Measurements from ENCODE around the gene ARPC2. TPM values are rescaled to one million over a fixed set of nuclear protein-coding genes. Genes with fewer than 3 reads are reported as not detected.

The ARPC2 gene
- polyA plus RNA-seq, 1 donor (not counting 4 experiments of a cell fraction or from before 2014, with no cell fraction given): 1,121 TPM

GRCh38 chr2:218244204-218244603, 27.2 kb downstream of the ARPC2 start:
- H3K27ac ChIP-seq (ENCODE audit: control insufficient read depth, insufficient read depth, low read length): no peak overlapping the region
- H3K4me1 ChIP-seq (ENCODE audit: control insufficient read depth, extremely low read depth, insufficient read depth, low read length): no peaks in the 10 kb centered on the region
- no peak overlapping the region for H3K4me3 ChIP-seq (ENCODE audit: control insufficient read depth in 2 of 3, extremely low read depth in 1 of 3, insufficient read depth in 2 of 3, low read depth in 1 of 3, low read length in 3 of 3)
- DNase-seq (ENCODE audit: low read depth, low spot score) (no peak), FAIRE-seq (no peak)
- H2AFZ ChIP-seq (ENCODE audit: control insufficient read depth, low read length): no peak overlapping the region
- TF ChIP-seq EZH2 (IDR thresholded peaks at IDR 0.05; ENCODE audit: low read length): no peak
- TF ChIP-seq, protein P1, sequence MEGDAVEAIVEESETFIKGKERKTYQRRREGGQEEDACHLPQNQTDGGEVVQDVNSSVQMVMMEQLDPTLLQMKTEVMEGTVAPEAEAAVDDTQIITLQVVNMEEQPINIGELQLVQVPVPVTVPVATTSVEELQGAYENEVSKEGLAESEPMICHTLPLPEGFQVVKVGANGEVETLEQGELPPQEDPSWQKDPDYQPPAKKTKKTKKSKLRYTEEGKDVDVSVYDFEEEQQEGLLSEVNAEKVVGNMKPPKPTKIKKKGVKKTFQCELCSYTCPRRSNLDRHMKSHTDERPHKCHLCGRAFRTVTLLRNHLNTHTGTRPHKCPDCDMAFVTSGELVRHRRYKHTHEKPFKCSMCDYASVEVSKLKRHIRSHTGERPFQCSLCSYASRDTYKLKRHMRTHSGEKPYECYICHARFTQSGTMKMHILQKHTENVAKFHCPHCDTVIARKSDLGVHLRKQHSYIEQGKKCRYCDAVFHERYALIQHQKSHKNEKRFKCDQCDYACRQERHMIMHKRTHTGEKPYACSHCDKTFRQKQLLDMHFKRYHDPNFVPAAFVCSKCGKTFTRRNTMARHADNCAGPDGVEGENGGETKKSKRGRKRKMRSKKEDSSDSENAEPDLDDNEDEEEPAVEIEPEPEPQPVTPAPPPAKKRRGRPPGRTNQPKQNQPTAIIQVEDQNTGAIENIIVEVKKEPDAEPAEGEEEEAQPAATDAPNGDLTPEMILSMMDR (optimal IDR thresholded peaks at IDR 0.05 in 1 of 3, IDR thresholded peaks at IDR 0.05 in 1 of 3, conservative IDR thresholded peaks at IDR 0.05 in 1 of 3; ENCODE audit: extremely low read depth in 1 of 3, insufficient read depth in 2 of 3, low read length in 3 of 3): no peak
- peaks cover 40 to 61% of the 10 kb centered on the region in 2 experiments for H3K36me3 ChIP-seq (ENCODE audit: control insufficient read depth in 2 of 2, extremely low read depth in 1 of 2, insufficient read depth in 2 of 2, low read length in 2 of 2)
- H3K79me2 ChIP-seq (ENCODE audit: control insufficient read depth, insufficient read depth, low read length): peaks cover 41% of the 10 kb centered on the region
- dilution Hi-C loops (cut with MboI; ENCODE audit: extremely low pct_ligation_motif_present, low sequenced_read_pairs): no loop called here
- H3K9me1 ChIP-seq (ENCODE audit: control insufficient read depth, extremely low read depth, insufficient read depth, low read length): no peaks in the 10 kb centered on the region
- H3K9ac ChIP-seq (ENCODE audit: control insufficient read depth, extremely low read depth, insufficient read depth, low read length): no peak overlapping the region
- H3K9me3 ChIP-seq (ENCODE audit: control insufficient read depth, low read depth, low read length): no peaks in the 10 kb centered on the region
- H4K20me1 ChIP-seq (ENCODE audit: control insufficient read depth, extremely low read depth, insufficient read depth, low read length): peaks cover 6% of the 10 kb centered on the region
- H3K27me3 ChIP-seq (ENCODE audit: control insufficient read depth, extremely low read depth, insufficient read depth, low read length): no peaks in the 10 kb centered on the region
- H3K4me2 ChIP-seq (ENCODE audit: control insufficient read depth, extremely low read depth, insufficient read depth, low read depth, low read length): no peak overlapping the region

GRCh38 chr2:218244665-218245064, 27.7 kb downstream of the ARPC2 start:
- peaks cover 6% of the 10 kb centered on the region for H4K20me1 ChIP-seq (ENCODE audit: control insufficient read depth, extremely low read depth, insufficient read depth, low read length)
- H2AFZ ChIP-seq (ENCODE audit: control insufficient read depth, low read length): no peak overlapping the region
- no peak overlapping the region for H3K9ac ChIP-seq (ENCODE audit: control insufficient read depth, extremely low read depth, insufficient read depth, low read length)
- no peak overlapping the region for H3K27ac ChIP-seq (ENCODE audit: control insufficient read depth, insufficient read depth, low read length)
- no peaks in the 10 kb centered on the region for H3K9me3 ChIP-seq (ENCODE audit: control insufficient read depth, low read depth, low read length)
- peaks cover 42% of the 10 kb centered on the region for H3K79me2 ChIP-seq (ENCODE audit: control insufficient read depth, insufficient read depth, low read length)
- no peaks in the 10 kb centered on the region for H3K9me1 ChIP-seq (ENCODE audit: control insufficient read depth, extremely low read depth, insufficient read depth, low read length)
- TF ChIP-seq, protein P1 (optimal IDR thresholded peaks at IDR 0.05 in 1 of 3, IDR thresholded peaks at IDR 0.05 in 1 of 3, conservative IDR thresholded peaks at IDR 0.05 in 1 of 3; ENCODE audit: extremely low read depth in 1 of 3, insufficient read depth in 2 of 3, low read length in 3 of 3): no peak
- no peak for TF ChIP-seq EZH2 (IDR thresholded peaks at IDR 0.05; ENCODE audit: low read length)
- no peak overlapping the region for H3K4me3 ChIP-seq (ENCODE audit: control insufficient read depth in 2 of 3, extremely low read depth in 1 of 3, insufficient read depth in 2 of 3, low read depth in 1 of 3, low read length in 3 of 3)
- DNase-seq (ENCODE audit: low read depth, low spot score) (no peak), FAIRE-seq (no peak)
- H3K4me2 ChIP-seq (ENCODE audit: control insufficient read depth, extremely low read depth, insufficient read depth, low read depth, low read length): no peak overlapping the region
- peaks cover 42 to 62% of the 10 kb centered on the region in 2 experiments for H3K36me3 ChIP-seq (ENCODE audit: control insufficient read depth in 2 of 2, extremely low read depth in 1 of 2, insufficient read depth in 2 of 2, low read length in 2 of 2)
- no peaks in the 10 kb centered on the region for H3K4me1 ChIP-seq (ENCODE audit: control insufficient read depth, extremely low read depth, insufficient read depth, low read length)
- dilution Hi-C loops (cut with MboI; ENCODE audit: extremely low pct_ligation_motif_present, low sequenced_read_pairs): no loop called here
- no peaks in the 10 kb centered on the region for H3K27me3 ChIP-seq (ENCODE audit: control insufficient read depth, extremely low read depth, insufficient read depth, low read length)

All from keratinocyte (primary cell).